Measurements from ENCODE around the gene ABTB1.

DNA sequence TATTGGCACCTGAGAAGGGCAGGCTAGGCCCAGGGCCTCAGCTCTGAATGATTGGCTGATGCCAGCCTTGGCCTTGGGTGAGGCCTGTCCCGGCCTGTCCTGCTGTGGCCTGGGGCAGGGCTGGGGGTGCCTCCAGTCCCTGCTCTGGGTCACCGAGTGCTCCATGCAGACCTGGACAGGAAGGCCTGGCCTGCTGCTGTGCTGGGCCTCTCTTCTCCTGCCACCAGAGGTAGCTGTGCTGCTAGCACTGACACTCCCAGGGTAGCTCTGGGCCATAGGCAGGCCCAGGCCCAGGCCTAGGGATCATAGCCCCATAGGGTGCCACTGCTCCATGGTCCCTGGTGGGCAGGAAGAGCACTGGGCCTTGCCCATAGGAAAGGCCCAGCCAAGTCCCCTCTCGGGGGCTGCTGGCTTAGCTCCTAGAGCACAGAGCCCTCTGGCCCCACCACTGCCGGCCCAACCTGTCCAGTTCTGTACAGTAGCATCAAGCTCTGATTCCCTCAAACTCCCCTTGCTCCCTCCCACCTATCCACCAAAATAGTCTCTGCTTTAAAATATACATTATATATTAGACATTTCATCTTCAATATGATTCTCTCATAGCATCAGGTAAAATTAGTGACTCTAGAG is 18.2 kb downstream of the ABTB1 start:
- TF ChIP-seq RAD21 (conservative IDR thresholded peaks at IDR 0.05) (peak; percentile 50), EZH2 (IDR thresholded peaks at IDR 0.05; ENCODE audit: borderline replicate concordance, insufficient read depth, low read length, poor library complexity, severe bottlenecking) (no peak), TAF1 (IDR thresholded peaks at IDR 0.05; ENCODE audit: low read depth) (no peak)
- TF ChIP-seq, protein P1, sequence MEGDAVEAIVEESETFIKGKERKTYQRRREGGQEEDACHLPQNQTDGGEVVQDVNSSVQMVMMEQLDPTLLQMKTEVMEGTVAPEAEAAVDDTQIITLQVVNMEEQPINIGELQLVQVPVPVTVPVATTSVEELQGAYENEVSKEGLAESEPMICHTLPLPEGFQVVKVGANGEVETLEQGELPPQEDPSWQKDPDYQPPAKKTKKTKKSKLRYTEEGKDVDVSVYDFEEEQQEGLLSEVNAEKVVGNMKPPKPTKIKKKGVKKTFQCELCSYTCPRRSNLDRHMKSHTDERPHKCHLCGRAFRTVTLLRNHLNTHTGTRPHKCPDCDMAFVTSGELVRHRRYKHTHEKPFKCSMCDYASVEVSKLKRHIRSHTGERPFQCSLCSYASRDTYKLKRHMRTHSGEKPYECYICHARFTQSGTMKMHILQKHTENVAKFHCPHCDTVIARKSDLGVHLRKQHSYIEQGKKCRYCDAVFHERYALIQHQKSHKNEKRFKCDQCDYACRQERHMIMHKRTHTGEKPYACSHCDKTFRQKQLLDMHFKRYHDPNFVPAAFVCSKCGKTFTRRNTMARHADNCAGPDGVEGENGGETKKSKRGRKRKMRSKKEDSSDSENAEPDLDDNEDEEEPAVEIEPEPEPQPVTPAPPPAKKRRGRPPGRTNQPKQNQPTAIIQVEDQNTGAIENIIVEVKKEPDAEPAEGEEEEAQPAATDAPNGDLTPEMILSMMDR (IDR thresholded peaks at IDR 0.05; ENCODE audit: poor library complexity, severe bottlenecking) = peak; percentile 43
- TF ChIP-seq, protein P2, sequence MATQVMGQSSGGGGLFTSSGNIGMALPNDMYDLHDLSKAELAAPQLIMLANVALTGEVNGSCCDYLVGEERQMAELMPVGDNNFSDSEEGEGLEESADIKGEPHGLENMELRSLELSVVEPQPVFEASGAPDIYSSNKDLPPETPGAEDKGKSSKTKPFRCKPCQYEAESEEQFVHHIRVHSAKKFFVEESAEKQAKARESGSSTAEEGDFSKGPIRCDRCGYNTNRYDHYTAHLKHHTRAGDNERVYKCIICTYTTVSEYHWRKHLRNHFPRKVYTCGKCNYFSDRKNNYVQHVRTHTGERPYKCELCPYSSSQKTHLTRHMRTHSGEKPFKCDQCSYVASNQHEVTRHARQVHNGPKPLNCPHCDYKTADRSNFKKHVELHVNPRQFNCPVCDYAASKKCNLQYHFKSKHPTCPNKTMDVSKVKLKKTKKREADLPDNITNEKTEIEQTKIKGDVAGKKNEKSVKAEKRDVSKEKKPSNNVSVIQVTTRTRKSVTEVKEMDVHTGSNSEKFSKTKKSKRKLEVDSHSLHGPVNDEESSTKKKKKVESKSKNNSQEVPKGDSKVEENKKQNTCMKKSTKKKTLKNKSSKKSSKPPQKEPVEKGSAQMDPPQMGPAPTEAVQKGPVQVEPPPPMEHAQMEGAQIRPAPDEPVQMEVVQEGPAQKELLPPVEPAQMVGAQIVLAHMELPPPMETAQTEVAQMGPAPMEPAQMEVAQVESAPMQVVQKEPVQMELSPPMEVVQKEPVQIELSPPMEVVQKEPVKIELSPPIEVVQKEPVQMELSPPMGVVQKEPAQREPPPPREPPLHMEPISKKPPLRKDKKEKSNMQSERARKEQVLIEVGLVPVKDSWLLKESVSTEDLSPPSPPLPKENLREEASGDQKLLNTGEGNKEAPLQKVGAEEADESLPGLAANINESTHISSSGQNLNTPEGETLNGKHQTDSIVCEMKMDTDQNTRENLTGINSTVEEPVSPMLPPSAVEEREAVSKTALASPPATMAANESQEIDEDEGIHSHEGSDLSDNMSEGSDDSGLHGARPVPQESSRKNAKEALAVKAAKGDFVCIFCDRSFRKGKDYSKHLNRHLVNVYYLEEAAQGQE (IDR thresholded peaks at IDR 0.05; ENCODE audit: borderline replicate concordance) = no peak
